Peyer's patch (tissue), 4 donors: ENCODE measurements around the gene DAP3. TPM values are rescaled to one million over a fixed set of nuclear protein-coding genes. Genes with fewer than 3 reads are reported as not detected.
"Not testable (repeated sequence)": the region's sequence is repeated elsewhere in the genome, so short reads cannot be mapped to it uniquely, and the experiment has no call there.

Experiments
- DNase-seq, 3 donors: peaks; one replicate each; pipeline ENCODE4 v3.0.0-alpha.2; 2017 to 2019
- H3K27ac ChIP-seq, 4 donors: fragments of 200-600 bp; sonication (generic); one replicate each; pipeline ENCODE4 v1.5.1; 2016 to 2019
- H3K27me3 ChIP-seq, 2 donors: fragments of 200-600 bp; sonication (generic); one replicate each; pipeline ENCODE4 v1.5.1; 2019
- H3K36me3 ChIP-seq, 3 donors: fragments of 200-600 bp; sonication (generic); one replicate each; pipeline ENCODE4 v1.5.1; 2016 to 2019
- H3K4me1 ChIP-seq, 4 donors: fragments of 200-600 bp; sonication (generic); one replicate each; pipeline ENCODE4 v1.5.1; 2016 to 2019
- H3K4me3 ChIP-seq, 4 donors: fragments of 200-600 bp; sonication (generic); 1 replicate in 3 of 4; 2 replicates in 1 of 4; pipeline ENCODE4 v1.5.1; 2016 to 2019; ENCODE audit warnings: mild to moderate bottlenecking in 1 of 4
- H3K9me3 ChIP-seq, 4 donors: fragments of 200-600 bp; sonication (generic); one replicate each; pipeline ENCODE4 v1.5.1; 2016 to 2019; ENCODE audit warnings: mild to moderate bottlenecking in 1 of 4
- POLR2A ChIP-seq, 2 donors: fragments of 450-650 bp; IDR thresholded peaks; one replicate each; pipeline ENCODE4 v1.5.1; 2017; ENCODE audit warnings: antibody characterized with exemption in 2 of 2, mild to moderate bottlenecking in 2 of 2, moderate library complexity in 2 of 2
- total RNA-seq, 4 donors: library from RNA; depleted of rRNA; stranded (reverse); fragments of >200 nt; gene quantifications; one replicate each; pipeline ENCODE4 v1.1.0, GENCODE V29; 2016
- TF ChIP-seq, protein P1 (sequence below), 6 experiments: fragments of 450-650 bp in 4 of 6; fragments of 200-600 bp in 2 of 6; sonication (generic) in 1 of 6; IDR thresholded peaks; one replicate each; pipeline ENCODE4 v1.5.1; 2017 to 2019; ENCODE audit warnings: antibody characterized with exemption in 6 of 6, mild to moderate bottlenecking in 3 of 6, moderate library complexity in 1 of 6

DAP3 gene
- total RNA-seq, 4 donors from 2014 or later, result 72.8 to 160 (median 153) TPM

DNA sequence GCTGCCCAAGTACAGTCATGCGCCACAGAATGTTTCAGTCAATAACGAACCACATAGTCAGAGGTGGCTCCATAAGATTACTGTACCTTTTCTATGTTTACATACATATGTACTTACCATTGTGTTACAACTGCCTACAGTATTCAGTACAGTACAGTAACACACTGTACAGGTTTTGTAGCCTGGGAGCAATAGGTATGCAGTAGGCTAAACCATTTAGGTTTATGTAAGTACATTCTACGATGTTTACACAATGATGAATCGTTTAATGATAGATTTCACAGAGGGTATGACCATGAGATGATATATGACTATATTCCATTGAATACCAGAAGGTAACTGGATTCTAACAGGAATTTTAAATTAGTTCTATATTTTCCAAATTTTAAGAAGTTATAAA lies 10.9 kb upstream of the DAP3 start:
- no peak overlapping the region for H3K27ac ChIP-seq
- DNase-seq, result no peak
- no peak overlapping the region for H3K4me3 ChIP-seq
- no peaks in the 10 kb centered on the region for H3K27me3 ChIP-seq
- H3K36me3 ChIP-seq, result peaks cover 0 to 78% (median 0%) of the 10 kb centered on the region in 3 donors
- no peaks in the 10 kb centered on the region for H3K9me3 ChIP-seq
- TF ChIP-seq POLR2A (IDR thresholded peaks at IDR 0.05), result no peak
- TF ChIP-seq, protein P1, sequence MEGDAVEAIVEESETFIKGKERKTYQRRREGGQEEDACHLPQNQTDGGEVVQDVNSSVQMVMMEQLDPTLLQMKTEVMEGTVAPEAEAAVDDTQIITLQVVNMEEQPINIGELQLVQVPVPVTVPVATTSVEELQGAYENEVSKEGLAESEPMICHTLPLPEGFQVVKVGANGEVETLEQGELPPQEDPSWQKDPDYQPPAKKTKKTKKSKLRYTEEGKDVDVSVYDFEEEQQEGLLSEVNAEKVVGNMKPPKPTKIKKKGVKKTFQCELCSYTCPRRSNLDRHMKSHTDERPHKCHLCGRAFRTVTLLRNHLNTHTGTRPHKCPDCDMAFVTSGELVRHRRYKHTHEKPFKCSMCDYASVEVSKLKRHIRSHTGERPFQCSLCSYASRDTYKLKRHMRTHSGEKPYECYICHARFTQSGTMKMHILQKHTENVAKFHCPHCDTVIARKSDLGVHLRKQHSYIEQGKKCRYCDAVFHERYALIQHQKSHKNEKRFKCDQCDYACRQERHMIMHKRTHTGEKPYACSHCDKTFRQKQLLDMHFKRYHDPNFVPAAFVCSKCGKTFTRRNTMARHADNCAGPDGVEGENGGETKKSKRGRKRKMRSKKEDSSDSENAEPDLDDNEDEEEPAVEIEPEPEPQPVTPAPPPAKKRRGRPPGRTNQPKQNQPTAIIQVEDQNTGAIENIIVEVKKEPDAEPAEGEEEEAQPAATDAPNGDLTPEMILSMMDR (IDR thresholded peaks at IDR 0.05), result no peak
- no peaks in the 10 kb centered on the region for H3K4me1 ChIP-seq

DNA sequence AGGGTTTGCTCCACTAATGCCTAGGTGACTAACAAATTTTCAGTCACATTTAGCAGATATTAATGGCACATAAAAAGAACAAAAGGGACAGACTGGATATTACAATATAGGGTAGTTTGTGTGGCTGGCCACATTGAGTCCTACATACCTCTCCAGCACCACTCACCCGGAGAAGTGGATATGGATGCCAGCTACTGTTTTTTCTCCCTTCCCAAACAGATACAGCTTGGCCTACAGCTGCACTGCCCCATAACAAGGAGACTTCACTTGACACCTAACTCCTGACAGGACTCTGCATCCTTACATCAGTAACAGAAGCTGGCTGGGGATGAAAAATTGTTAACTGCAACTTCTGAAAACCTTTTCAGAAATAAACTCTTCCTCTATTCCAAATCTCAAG lies 9.9 kb upstream of the DAP3 start:
- H3K4me3 ChIP-seq, H3K27me3 ChIP-seq, H3K27ac ChIP-seq, H3K4me1 ChIP-seq, H3K9me3 ChIP-seq, DNase-seq: not testable (repeated sequence)
- H3K36me3 ChIP-seq, result peaks cover 0 to 71% (median 0%) of the 10 kb centered on the region in 3 donors

DNA sequence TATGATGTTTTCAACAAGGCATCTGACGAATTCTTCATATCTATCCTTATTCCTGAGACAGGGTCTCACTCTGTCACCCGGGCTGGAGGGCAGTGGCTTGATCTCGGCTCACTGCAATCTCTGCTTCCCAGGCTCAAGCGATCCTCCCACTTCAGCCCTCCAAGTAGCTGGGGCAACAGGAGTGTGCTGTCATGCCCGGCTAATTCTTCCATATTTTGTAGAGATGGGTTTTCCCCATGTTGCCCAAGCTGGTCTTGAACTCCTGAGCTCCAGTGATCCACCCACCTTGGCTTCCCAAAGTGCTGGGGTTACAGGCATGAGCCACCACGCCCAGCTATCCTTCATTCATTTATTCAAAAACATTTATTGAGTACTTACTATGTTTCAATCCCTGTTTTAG lies 8.4 kb upstream of the DAP3 start:
- Histone ChIP-seq H3K27me3 (no peaks in the 10 kb centered on the region), H3K9me3 (no peaks in the 10 kb centered on the region), H3K4me1 (peaks cover 0 to 12% (median 0%) of the 10 kb centered on the region in 4 donors), H3K36me3 (peaks cover 0 to 55% (median 0%) of the 10 kb centered on the region in 3 donors), H3K27ac (no peak overlapping the region), H3K4me3 (no peak overlapping the region)
- TF ChIP-seq, protein P1 (IDR thresholded peaks at IDR 0.05), result no peak
- no peak for TF ChIP-seq POLR2A (IDR thresholded peaks at IDR 0.05)
- no peak for DNase-seq

DNA sequence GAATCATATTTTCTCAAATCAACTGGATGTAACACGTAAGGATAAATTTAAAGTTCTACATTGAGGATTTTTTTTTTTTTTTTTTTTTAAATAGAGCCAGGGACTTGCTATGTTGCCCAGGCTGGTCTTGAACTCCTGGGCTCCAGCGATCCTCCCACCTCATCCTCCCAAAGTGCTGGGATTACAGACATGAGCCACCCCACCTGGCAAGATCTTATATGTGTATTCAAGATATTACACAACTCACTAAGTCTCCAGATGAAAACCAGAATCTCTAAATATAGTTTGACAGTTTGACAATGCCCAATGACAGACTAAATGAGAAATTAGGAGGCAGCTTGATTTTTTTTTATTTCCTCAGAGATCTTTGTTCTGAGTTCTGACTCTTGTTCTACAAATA lies 7.1 kb upstream of the DAP3 start:
- peak in 1 of 3 donors; percentile 18 for DNase-seq
- no peaks in the 10 kb centered on the region for H3K9me3 ChIP-seq
- H3K36me3 ChIP-seq, result peaks cover 0 to 43% (median 0%) of the 10 kb centered on the region in 3 donors
- no peak overlapping the region for H3K4me3 ChIP-seq
- H3K27me3 ChIP-seq, result no peaks in the 10 kb centered on the region
- H3K4me1 ChIP-seq, result peaks cover 0 to 21% (median 0%) of the 10 kb centered on the region in 4 donors
- TF ChIP-seq, protein P1 (IDR thresholded peaks at IDR 0.05), result no peak
- TF ChIP-seq POLR2A (IDR thresholded peaks at IDR 0.05), result no peak
- no peak overlapping the region for H3K27ac ChIP-seq

DNA sequence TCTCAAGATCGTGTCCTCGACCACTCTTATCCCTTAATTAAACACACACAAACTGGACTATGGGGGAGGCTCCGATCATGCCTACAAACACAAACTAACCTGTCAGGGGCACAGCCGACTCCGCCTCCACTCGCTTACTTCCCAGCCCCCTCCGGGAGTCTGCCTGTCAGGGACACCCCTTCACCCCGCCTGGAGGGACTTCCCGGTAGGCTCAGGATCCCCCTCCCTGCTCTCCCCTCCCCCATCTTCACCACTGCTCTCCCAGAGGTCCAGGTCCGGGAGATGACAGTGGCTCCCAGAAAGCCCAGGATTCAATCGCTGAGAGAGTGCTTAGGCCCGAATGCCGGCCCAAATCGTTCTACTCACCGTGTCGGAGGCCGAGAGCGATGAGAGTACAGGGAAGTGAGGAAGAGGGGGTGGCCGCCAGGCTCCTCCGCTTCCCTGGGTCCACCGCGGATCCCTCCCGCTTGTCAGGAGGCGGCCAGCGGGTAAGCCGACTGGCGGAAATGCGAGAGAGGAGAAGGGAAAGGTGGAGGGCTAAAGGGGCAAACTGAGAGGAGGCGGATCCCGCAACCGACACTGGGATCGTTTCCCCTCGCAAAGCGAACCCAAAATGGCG lies 1.1 kb upstream of the DAP3 start:
- H3K4me3 ChIP-seq, result peak overlapping the region; percentile 76 to 99 (median 97)
- TF ChIP-seq, protein P1 (IDR thresholded peaks at IDR 0.05), result peak in 1 of 6 experiments; percentile 9
- H3K9me3 ChIP-seq, H3K27me3 ChIP-seq: not testable (repeated sequence)
- DNase-seq, result peak in 1 of 3 donors; percentile 17
- H3K4me1 ChIP-seq, result peaks cover 0 to 28% (median 0%) of the 10 kb centered on the region in 4 donors
- peaks cover 0 to 15% (median 0%) of the 10 kb centered on the region in 3 donors for H3K36me3 ChIP-seq
- H3K27ac ChIP-seq, result peak overlapping the region; percentile 91 to 97 (median 94)

DNA sequence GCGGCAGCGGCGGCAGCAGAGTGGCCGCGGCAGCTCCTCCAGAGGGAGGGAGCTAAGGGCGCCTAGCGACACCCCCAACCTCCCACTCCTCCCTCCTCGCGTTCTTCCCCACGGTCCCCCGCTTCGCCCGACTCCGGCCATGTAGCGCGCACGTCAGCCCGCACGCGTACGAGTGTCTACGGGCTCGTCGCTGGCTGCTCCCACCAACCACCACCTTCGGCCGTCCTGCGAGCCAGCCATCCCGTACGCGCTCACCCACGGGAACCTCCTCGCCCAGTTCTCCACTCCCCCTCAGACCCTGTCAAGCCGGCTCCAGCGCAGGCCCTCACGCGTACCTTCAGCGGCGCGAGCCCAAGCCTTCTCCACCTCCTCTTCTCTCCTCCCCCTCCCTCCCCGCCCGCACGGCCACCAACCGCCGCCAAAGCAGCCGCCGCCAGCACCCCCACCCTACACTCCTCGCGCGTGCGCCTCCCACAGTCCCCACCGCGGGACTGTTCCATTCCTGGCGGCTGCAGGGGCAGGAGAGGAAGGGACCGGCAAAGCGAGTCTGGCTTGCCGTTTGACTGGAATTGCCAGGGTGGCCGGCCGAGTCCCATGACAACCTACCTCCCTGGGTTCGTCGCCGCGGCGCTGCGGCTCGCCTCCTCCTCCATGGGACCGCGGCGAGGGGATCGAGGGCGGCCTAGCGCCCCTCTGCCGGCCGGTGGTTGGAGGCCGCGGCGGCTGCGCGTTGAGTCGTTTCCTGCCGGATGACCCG lies 389 bp upstream of the DAP3 start, which contains the start of gene YY1AP1:
YY1AP1 (minus strand) TSS at position 451 of the 757 bp plus-strand sequence. CDS start 8,338 bp downstream, outside the sequence.
- TF ChIP-seq, protein P1 (IDR thresholded peaks at IDR 0.05), result peak in 4 of 6 experiments; percentile 9 to 50 (median 36)
- TF ChIP-seq POLR2A (IDR thresholded peaks at IDR 0.05), result peak; percentile 40 to 73

More for the DNA sequence above, 389 bp upstream of the DAP3 start, which contains the start of gene YY1AP1:
- Histone ChIP-seq H3K27ac (peak within 1 kb of the TSS; percentile 91 to 97 (median 94)), H3K9me3 (no peaks in the 10 kb centered on the region), H3K4me3 (peak within 1 kb of the TSS; percentile 76 to 99 (median 97)), H3K36me3 (peaks cover 0 to 14% (median 0%) of the 10 kb centered on the region in 3 donors), H3K4me1 (peaks cover 0 to 28% (median 0%) of the 10 kb centered on the region in 4 donors), H3K27me3 (no peaks in the 10 kb centered on the region)
- peak; percentile 88 to 95 (median 95) for DNase-seq
